ENCODE measurements around the gene CPB2.

DNA sequence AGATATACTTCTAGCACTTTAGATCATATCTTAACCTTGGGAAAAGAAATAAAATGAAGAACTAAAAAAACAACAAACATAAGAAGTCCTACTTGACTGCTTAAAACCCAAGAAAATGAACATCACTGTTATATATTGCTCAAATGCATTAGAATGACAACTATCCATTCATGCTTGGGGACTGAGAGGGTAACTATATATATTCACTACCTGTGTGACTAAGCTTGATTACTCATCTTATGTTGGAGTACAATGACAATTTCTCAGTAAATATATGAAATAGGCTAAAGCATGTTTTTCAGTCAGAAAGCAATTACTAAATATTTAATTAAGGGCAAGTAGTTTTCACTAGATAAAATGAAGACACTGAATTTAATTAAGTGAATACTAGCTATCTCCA, 92.4 kb downstream of the CPB2 start:
- TF ChIP-seq, protein P1, sequence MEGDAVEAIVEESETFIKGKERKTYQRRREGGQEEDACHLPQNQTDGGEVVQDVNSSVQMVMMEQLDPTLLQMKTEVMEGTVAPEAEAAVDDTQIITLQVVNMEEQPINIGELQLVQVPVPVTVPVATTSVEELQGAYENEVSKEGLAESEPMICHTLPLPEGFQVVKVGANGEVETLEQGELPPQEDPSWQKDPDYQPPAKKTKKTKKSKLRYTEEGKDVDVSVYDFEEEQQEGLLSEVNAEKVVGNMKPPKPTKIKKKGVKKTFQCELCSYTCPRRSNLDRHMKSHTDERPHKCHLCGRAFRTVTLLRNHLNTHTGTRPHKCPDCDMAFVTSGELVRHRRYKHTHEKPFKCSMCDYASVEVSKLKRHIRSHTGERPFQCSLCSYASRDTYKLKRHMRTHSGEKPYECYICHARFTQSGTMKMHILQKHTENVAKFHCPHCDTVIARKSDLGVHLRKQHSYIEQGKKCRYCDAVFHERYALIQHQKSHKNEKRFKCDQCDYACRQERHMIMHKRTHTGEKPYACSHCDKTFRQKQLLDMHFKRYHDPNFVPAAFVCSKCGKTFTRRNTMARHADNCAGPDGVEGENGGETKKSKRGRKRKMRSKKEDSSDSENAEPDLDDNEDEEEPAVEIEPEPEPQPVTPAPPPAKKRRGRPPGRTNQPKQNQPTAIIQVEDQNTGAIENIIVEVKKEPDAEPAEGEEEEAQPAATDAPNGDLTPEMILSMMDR (IDR thresholded peaks at IDR 0.05) = no peak
- no peak for TF ChIP-seq POLR2A (IDR thresholded peaks at IDR 0.05)

Measured in transverse colon (tissue), 3 donors.